ENCODE measurements around the gene TBC1D9B.

TBC1D9B gene

GRCh38 chr5:179901915-179902762 is 5.6 kb downstream of the TBC1D9B start:
- Mint-ChIP-seq H3K9me3 (no peaks in the 10 kb centered on the region), H3K4me3 (no peak overlapping the region), H3K27me3 (ENCODE audit: low read depth) (no peaks in the 10 kb centered on the region), H3K4me1 (ENCODE audit: low read depth) (peaks cover 10% of the 10 kb centered on the region), H3K36me3 (ENCODE audit: low read depth) (peaks cover 32% of the 10 kb centered on the region), H3K27ac (no peak overlapping the region)
- DNase-seq (ENCODE audit: low spot score): no peak

- H3K27ac Mint-ChIP-seq: no peak overlapping the region
- no peaks in the 10 kb centered on the region for H3K9me3 Mint-ChIP-seq
- H3K4me3 Mint-ChIP-seq: no peak overlapping the region
- H3K4me1 Mint-ChIP-seq (ENCODE audit: low read depth): peaks cover 10% of the 10 kb centered on the region
- no peak for DNase-seq (ENCODE audit: low spot score)
- no peaks in the 10 kb centered on the region for H3K27me3 Mint-ChIP-seq (ENCODE audit: low read depth)
- H3K36me3 Mint-ChIP-seq (ENCODE audit: low read depth): peaks cover 32% of the 10 kb centered on the region
These were observed 6.2 kb downstream of the TBC1D9B start for GRCh38 chr5:179901462-179901861.

GRCh38 chr5:179900711-179901110 is 7.0 kb downstream of the TBC1D9B start:
- H3K36me3 Mint-ChIP-seq (ENCODE audit: low read depth): peaks cover 29% of the 10 kb centered on the region
- H3K4me1 Mint-ChIP-seq (ENCODE audit: low read depth): peaks cover 4% of the 10 kb centered on the region
- no peak overlapping the region for H3K27ac Mint-ChIP-seq
- no peak for DNase-seq (ENCODE audit: low spot score)
- no peaks in the 10 kb centered on the region for H3K9me3 Mint-ChIP-seq
- H3K4me3 Mint-ChIP-seq: no peak overlapping the region
- H3K27me3 Mint-ChIP-seq (ENCODE audit: low read depth): no peaks in the 10 kb centered on the region

GRCh38 chr5:179900206-179900605 is 7.5 kb downstream of the TBC1D9B start:
- Mint-ChIP-seq H3K27ac (no peak overlapping the region), H3K4me1 (ENCODE audit: low read depth) (peaks cover 4% of the 10 kb centered on the region), H3K36me3 (ENCODE audit: low read depth) (peaks cover 31% of the 10 kb centered on the region), H3K4me3 (no peak overlapping the region), H3K9me3 (no peaks in the 10 kb centered on the region), H3K27me3 (ENCODE audit: low read depth) (no peaks in the 10 kb centered on the region)
- no peak for DNase-seq (ENCODE audit: low spot score)

- Mint-ChIP-seq H3K4me3 (no peak overlapping the region), H3K4me1 (ENCODE audit: low read depth) (no peaks in the 10 kb centered on the region), H3K27ac (no peak overlapping the region), H3K9me3 (no peaks in the 10 kb centered on the region), H3K27me3 (ENCODE audit: low read depth) (no peaks in the 10 kb centered on the region), H3K36me3 (ENCODE audit: low read depth) (peaks cover 28% of the 10 kb centered on the region)
- DNase-seq (ENCODE audit: low spot score): no peak
These were observed 11.8 kb downstream of the TBC1D9B start for GRCh38 chr5:179895861-179896260.

GRCh38 chr5:179893958-179894895 is 13.5 kb downstream of the TBC1D9B start:
- Mint-ChIP-seq H3K4me1 (ENCODE audit: low read depth) (peaks cover 2% of the 10 kb centered on the region), H3K4me3 (no peak overlapping the region), H3K36me3 (ENCODE audit: low read depth) (peaks cover 29% of the 10 kb centered on the region), H3K27ac (no peak overlapping the region), H3K27me3 (ENCODE audit: low read depth) (no peaks in the 10 kb centered on the region), H3K9me3 (no peaks in the 10 kb centered on the region)
- no peak for DNase-seq (ENCODE audit: low spot score)

GRCh38 chr5:179893076-179893957 is 14.4 kb downstream of the TBC1D9B start:
- Mint-ChIP-seq H3K27ac (no peak overlapping the region), H3K36me3 (ENCODE audit: low read depth) (peaks cover 30% of the 10 kb centered on the region), H3K4me3 (no peak overlapping the region), H3K27me3 (ENCODE audit: low read depth) (no peaks in the 10 kb centered on the region), H3K9me3 (no peaks in the 10 kb centered on the region), H3K4me1 (ENCODE audit: low read depth) (peaks cover 2% of the 10 kb centered on the region)
- DNase-seq (ENCODE audit: low spot score): no peak

- no peak overlapping the region for H3K27ac Mint-ChIP-seq
These were observed 15.4 kb downstream of the TBC1D9B start for GRCh38 chr5:179892255-179892654.

GRCh38 chr5:179890751-179891682 is 16.7 kb downstream of the TBC1D9B start:
- DNase-seq (ENCODE audit: low spot score): no peak
- Mint-ChIP-seq H3K36me3 (ENCODE audit: low read depth) (peaks cover 43% of the 10 kb centered on the region), H3K9me3 (peaks cover 5% of the 10 kb centered on the region), H3K4me3 (no peak overlapping the region), H3K27ac (no peak overlapping the region), H3K4me1 (ENCODE audit: low read depth) (peaks cover 2% of the 10 kb centered on the region), H3K27me3 (ENCODE audit: low read depth) (no peaks in the 10 kb centered on the region)

More at GRCh38 chr5:179892255-179892654, 15.4 kb downstream of the TBC1D9B start:
- Mint-ChIP-seq H3K27me3 (ENCODE audit: low read depth) (no peaks in the 10 kb centered on the region), H3K9me3 (no peaks in the 10 kb centered on the region), H3K4me3 (no peak overlapping the region), H3K36me3 (ENCODE audit: low read depth) (peaks cover 31% of the 10 kb centered on the region), H3K4me1 (ENCODE audit: low read depth) (peaks cover 2% of the 10 kb centered on the region)
- DNase-seq (ENCODE audit: low spot score): no peak

- Mint-ChIP-seq H3K9me3 (peaks cover 11% of the 10 kb centered on the region), H3K4me3 (no peak overlapping the region), H3K27ac (no peak overlapping the region), H3K4me1 (ENCODE audit: low read depth) (peaks cover 2% of the 10 kb centered on the region), H3K36me3 (ENCODE audit: low read depth) (peaks cover 49% of the 10 kb centered on the region), H3K27me3 (ENCODE audit: low read depth) (no peaks in the 10 kb centered on the region)
- DNase-seq (ENCODE audit: low spot score): no peak
These were observed 17.8 kb downstream of the TBC1D9B start for GRCh38 chr5:179889885-179890284.

- H3K27ac Mint-ChIP-seq: no peak overlapping the region
These were observed 19.9 kb downstream of the TBC1D9B start for GRCh38 chr5:179887802-179888201.

GRCh38 chr5:179887095-179887494 is 20.6 kb downstream of the TBC1D9B start:
- H3K27me3 Mint-ChIP-seq (ENCODE audit: low read depth): no peaks in the 10 kb centered on the region
- no peak overlapping the region for H3K4me3 Mint-ChIP-seq
- H3K4me1 Mint-ChIP-seq (ENCODE audit: low read depth): peaks cover 2% of the 10 kb centered on the region
- peaks cover 35% of the 10 kb centered on the region for H3K9me3 Mint-ChIP-seq
- no peak overlapping the region for H3K27ac Mint-ChIP-seq
- peaks cover 70% of the 10 kb centered on the region for H3K36me3 Mint-ChIP-seq (ENCODE audit: low read depth)
- DNase-seq (ENCODE audit: low spot score): no peak

More at GRCh38 chr5:179887802-179888201, 19.9 kb downstream of the TBC1D9B start:
- Mint-ChIP-seq H3K9me3 (peaks cover 29% of the 10 kb centered on the region), H3K36me3 (ENCODE audit: low read depth) (peaks cover 65% of the 10 kb centered on the region), H3K4me1 (ENCODE audit: low read depth) (peaks cover 2% of the 10 kb centered on the region), H3K4me3 (no peak overlapping the region), H3K27me3 (ENCODE audit: low read depth) (no peaks in the 10 kb centered on the region)
- DNase-seq (ENCODE audit: low spot score): no peak

Measured in T-helper 2 cell treated with Interferon-gamma antibody and Interleukin-4, amounts not matched to agents 5 μg/mL and 100 μg/mL, for 36 hours (primary cell).